Measurements from ENCODE around the gene DIS3L2. TPM values are rescaled to one million over a fixed set of nuclear protein-coding genes. Genes with fewer than 3 reads are reported as not detected.

DIS3L2 gene
- total RNA-seq, 1 donor from 2014 or later, result 17.0 TPM

DNA sequence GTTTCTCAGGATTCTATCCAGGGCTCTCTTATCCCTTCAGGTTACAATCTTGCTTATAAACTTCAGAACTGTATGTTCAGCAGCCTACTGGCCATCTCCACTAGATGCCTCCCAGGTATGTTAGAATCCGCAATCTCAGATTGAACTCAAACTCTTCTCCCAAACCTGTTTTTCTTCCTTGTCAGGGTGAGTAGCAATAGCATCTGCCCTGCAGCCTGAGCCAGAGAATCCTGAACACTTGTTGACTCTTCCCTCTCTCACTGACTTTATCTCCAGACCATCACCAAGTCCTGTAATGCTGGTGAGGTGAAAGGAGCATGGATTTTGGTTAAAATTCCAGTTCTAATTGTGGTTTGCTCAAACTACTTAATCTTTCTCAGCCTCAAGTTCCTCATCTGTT is 334.5 kb downstream of the DIS3L2 start:
- Histone ChIP-seq H3K27me3 (ENCODE audit: low read depth) (no peaks in the 10 kb centered on the region), H3K27ac (replicated peaks) (no peak overlapping the region), H3K36me3 (peaks cover 19% of the 10 kb centered on the region), H3K4me1 (peaks cover 3% of the 10 kb centered on the region), H3K4me3 (no peak overlapping the region), H3K9me3 (replicated peaks) (no peaks in the 10 kb centered on the region)
- TF ChIP-seq, protein P1, sequence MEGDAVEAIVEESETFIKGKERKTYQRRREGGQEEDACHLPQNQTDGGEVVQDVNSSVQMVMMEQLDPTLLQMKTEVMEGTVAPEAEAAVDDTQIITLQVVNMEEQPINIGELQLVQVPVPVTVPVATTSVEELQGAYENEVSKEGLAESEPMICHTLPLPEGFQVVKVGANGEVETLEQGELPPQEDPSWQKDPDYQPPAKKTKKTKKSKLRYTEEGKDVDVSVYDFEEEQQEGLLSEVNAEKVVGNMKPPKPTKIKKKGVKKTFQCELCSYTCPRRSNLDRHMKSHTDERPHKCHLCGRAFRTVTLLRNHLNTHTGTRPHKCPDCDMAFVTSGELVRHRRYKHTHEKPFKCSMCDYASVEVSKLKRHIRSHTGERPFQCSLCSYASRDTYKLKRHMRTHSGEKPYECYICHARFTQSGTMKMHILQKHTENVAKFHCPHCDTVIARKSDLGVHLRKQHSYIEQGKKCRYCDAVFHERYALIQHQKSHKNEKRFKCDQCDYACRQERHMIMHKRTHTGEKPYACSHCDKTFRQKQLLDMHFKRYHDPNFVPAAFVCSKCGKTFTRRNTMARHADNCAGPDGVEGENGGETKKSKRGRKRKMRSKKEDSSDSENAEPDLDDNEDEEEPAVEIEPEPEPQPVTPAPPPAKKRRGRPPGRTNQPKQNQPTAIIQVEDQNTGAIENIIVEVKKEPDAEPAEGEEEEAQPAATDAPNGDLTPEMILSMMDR (IDR thresholded peaks at IDR 0.05; ENCODE audit: borderline replicate concordance), result no peak
- intact Hi-C loops (cut with micrococcal nuclease), result no loop called here
- DNase-seq, result no peak

DNA sequence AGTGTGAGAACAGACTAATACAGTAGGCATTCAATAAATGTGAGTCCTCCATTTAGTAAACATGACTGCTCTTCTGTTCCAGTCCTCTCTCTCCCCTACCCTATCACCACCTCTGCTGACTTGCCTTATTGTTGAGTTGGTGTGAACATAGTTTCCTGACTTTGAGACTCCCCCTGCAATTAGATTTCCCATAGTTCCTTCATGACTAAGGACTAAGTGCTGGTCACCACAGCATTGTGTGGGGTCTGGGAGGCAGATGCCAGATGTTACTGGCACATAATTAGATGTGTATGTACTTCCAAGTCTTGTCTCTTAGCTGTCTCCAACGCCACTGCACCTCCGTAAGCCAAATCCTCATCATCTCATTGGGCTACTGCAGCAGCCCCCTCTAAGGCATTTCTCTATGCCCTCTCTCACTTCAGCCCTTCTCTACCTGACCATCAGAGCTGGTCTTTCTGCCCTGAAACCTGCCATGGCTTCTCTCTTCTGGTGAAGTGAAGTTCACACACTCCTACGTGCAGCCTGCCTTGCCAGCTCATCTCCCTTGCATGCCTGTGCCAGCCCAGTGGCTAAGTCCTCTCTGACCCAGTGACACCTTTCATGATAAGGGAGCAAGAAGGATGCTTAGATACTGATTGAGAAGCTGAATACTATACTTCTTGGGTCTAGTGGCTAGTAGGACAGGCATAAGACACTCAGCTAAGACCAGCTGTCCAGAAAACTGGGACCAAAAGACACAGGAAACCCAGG is 335.4 kb downstream of the DIS3L2 start:
- H3K36me3 ChIP-seq, result peaks cover 25% of the 10 kb centered on the region
- H3K27me3 ChIP-seq (ENCODE audit: low read depth), result no peaks in the 10 kb centered on the region
- no peak overlapping the region for H3K27ac ChIP-seq (replicated peaks)
- H3K4me1 ChIP-seq, result peaks cover under 1% of the 10 kb centered on the region
- H3K9me3 ChIP-seq (replicated peaks), result no peaks in the 10 kb centered on the region
- intact Hi-C loops (cut with micrococcal nuclease), result no loop called here
- TF ChIP-seq, protein P1 (IDR thresholded peaks at IDR 0.05; ENCODE audit: borderline replicate concordance), result no peak
- no peak for DNase-seq
- H3K4me3 ChIP-seq, result no peak overlapping the region

DNA sequence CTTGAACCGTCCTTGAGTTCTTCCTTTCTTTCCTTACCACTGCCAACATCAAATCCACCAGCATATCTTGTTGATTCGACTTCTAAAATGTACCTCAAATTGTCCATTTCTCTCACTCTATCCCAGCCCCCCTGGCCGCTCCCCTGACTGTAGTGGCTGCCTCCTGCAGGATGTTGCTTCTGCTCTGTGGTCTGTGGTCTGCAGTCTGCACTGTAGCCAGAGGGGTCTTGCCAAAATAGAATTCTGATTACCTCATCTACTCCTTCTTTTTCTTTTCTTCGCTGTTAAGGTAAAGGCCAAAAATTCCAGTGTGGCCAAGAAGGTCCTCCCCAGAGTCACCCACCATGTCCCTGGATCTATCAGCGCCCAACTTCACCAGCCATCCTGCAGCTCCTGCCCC is 337.6 kb downstream of the DIS3L2 start:
- H3K4me1 ChIP-seq, result no peaks in the 10 kb centered on the region
- no peak overlapping the region for H3K4me3 ChIP-seq
- no peaks in the 10 kb centered on the region for H3K9me3 ChIP-seq (replicated peaks)
- H3K27ac ChIP-seq (replicated peaks), result no peak overlapping the region
- no peaks in the 10 kb centered on the region for H3K27me3 ChIP-seq (ENCODE audit: low read depth)
- intact Hi-C loops (cut with micrococcal nuclease), result no loop called here
- H3K36me3 ChIP-seq, result peaks cover 34% of the 10 kb centered on the region
- no peak for DNase-seq
- TF ChIP-seq, protein P1 (IDR thresholded peaks at IDR 0.05; ENCODE audit: borderline replicate concordance), result no peak

DNA sequence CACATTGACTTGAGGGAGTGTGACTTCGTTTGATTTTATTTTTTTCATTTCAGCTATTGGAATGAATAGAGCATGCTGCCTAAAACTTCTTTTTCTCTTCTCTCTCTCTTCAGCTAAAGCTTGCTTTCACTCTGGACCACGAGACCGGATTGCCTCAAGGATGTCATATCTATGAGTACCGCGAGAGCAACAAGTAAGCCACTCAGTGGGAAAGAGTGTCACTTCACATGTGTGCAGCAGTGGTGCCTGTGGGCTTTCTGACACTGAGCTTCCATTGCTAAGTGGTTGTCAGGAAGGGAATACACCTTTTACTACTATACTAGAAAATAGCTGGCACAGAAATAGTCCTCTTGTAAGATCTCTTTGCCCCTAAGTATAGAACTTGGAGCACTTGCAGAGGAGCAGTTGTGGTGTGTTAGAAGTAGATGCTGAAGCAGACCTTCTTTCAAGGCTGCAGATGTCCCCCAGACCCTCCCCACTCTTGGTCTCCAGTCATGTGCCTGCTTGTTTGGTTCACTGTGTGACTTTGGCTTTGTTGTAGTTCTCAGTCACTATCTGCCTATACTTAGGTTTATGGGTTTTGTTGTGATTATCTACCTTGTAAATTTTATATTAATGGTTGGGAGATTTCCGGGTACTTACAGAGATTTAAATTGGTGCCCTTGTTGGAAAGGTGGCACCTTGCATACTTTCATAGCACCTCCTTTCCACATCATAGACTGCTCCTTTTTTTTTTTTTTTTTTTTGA is 338.6 kb downstream of the DIS3L2 start:
- intact Hi-C loops (cut with micrococcal nuclease), result no loop called here
- no peaks in the 10 kb centered on the region for H3K9me3 ChIP-seq (replicated peaks)

DNA sequence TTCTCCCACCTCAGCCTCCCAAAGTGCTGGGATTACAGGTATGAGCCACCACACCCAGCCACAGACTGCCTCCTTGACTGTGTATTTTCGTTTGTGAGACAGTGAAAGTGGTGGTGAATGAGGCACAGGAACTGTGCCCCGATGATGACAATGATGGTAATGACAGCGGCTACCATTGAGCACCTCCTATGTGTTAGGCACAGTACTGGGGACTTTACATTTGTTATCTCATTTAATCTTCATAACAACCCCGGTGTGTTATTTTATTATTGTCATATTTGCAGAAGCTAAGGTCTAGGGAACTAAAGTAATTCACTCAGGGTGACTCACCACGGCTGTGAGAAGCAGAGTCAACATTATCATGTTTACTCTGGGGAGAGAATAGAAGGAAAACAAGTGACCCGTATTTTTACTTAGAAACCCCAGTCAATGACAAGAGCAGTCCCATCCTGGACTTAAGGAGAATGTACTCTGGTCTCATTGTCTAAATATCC is 339.4 kb downstream of the DIS3L2 start:
- intact Hi-C loops (cut with micrococcal nuclease), result no loop called here

More for the DNA sequence above, 338.6 kb downstream of the DIS3L2 start:
- no peak for DNase-seq
- Histone ChIP-seq H3K27me3 (ENCODE audit: low read depth) (no peaks in the 10 kb centered on the region), H3K27ac (replicated peaks) (no peak overlapping the region), H3K4me1 (no peaks in the 10 kb centered on the region), H3K36me3 (peaks cover 38% of the 10 kb centered on the region), H3K4me3 (no peak overlapping the region)
- TF ChIP-seq, protein P1 (IDR thresholded peaks at IDR 0.05; ENCODE audit: borderline replicate concordance), result no peak

More for the DNA sequence above, 339.4 kb downstream of the DIS3L2 start:
- Histone ChIP-seq H3K9me3 (replicated peaks) (no peaks in the 10 kb centered on the region), H3K27me3 (ENCODE audit: low read depth) (no peaks in the 10 kb centered on the region), H3K4me1 (no peaks in the 10 kb centered on the region), H3K4me3 (no peak overlapping the region), H3K36me3 (peaks cover 38% of the 10 kb centered on the region), H3K27ac (replicated peaks) (no peak overlapping the region)
- TF ChIP-seq, protein P1 (IDR thresholded peaks at IDR 0.05; ENCODE audit: borderline replicate concordance), result no peak
- DNase-seq, result no peak

Measured in left ventricle myocardium inferior (tissue), 1 donor.